ENCODE measurements around the gene TUBA4A. TPM values are rescaled to one million over a fixed set of nuclear protein-coding genes. Genes with fewer than 3 reads are reported as not detected.

TUBA4A gene
- total RNA-seq, 2 donors from 2014 or later: 17.8 to 20.2 TPM

- Histone ChIP-seq H3K4me3 (peak overlapping the region; percentile 28 to 35), H3K27ac (peak overlapping the region; percentile 95 to 99 (median 96)), H3K27me3 (no peaks in the 10 kb centered on the region), H3K9me3 (no peaks in the 10 kb centered on the region), H3K36me3 (replicated peaks in 1 of 2; ENCODE audit: insufficient read depth in 1 of 2, low read depth in 2 of 2) (peaks cover 0 to 21% of the 10 kb centered on the region in 2 donors), H3K4me1 (peaks cover 36% of the 10 kb centered on the region)
- ATAC-seq (no peak), DNase-seq (peak in 1 of 4 donors; percentile 13)
- intact Hi-C loops (cut with DNase I): no loop called here
- TF ChIP-seq CTCF (IDR thresholded peaks at IDR 0.05) (peak in 2 of 7 experiments; percentile 14 to 32), POLR2A (IDR thresholded peaks at IDR 0.05) (no peak)
- WGBS, 2 donors: 40 to 44% methylated on average over 12 of the region's 12 CpGs
These were observed 26.3 kb upstream of the TUBA4A start for GRCh38 chr2:219279916-219280516.

- ATAC-seq (peak; percentile 95), DNase-seq (peak; percentile 99)
- Histone ChIP-seq H3K4me3 (peak within 1 kb of the TSS; percentile 28 to 35), H3K9me3 (no peaks in the 10 kb centered on the region), H3K4me1 (peaks cover 37% of the 10 kb centered on the region), H3K27me3 (no peaks in the 10 kb centered on the region), H3K27ac (peak within 1 kb of the TSS; percentile 95 to 99 (median 96)), H3K36me3 (replicated peaks in 1 of 2; ENCODE audit: insufficient read depth in 1 of 2, low read depth in 2 of 2) (peaks cover 0 to 16% of the 10 kb centered on the region in 2 donors)
- WGBS, 2 donors: 0% methylated on average over 8 to 52 of the region's 65 CpGs
- intact Hi-C loops (cut with DNase I): no loop called here
- TF ChIP-seq POLR2A (IDR thresholded peaks at IDR 0.05): peak; percentile 89 to 96 (median 93)
- TF ChIP-seq CTCF (IDR thresholded peaks at IDR 0.05): peak in 1 of 7 experiments; percentile 12
These were observed 25.6 kb upstream of the TUBA4A start, which contains the start of gene DNAJB2 for GRCh38 chr2:219279151-219279915. Gene DNAJB2, plus strand, starts transcription at chr2:219279366. Its CDS starts 468 bp downstream, at chr2:219279834.

GRCh38 chr2:219278655-219279150 lies 25.0 kb upstream of the TUBA4A start:
- Histone ChIP-seq H3K4me3 (no peak overlapping the region), H3K36me3 (replicated peaks in 1 of 2; ENCODE audit: insufficient read depth in 1 of 2, low read depth in 2 of 2) (peaks cover 0 to 10% of the 10 kb centered on the region in 2 donors), H3K9me3 (no peaks in the 10 kb centered on the region), H3K4me1 (peaks cover 42% of the 10 kb centered on the region), H3K27me3 (no peaks in the 10 kb centered on the region), H3K27ac (peak overlapping the region; percentile 95 to 99 (median 96))
- intact Hi-C loops (cut with DNase I): no loop called here
- TF ChIP-seq CTCF (IDR thresholded peaks at IDR 0.05) (peak in 1 of 7 experiments; percentile 3), POLR2A (IDR thresholded peaks at IDR 0.05) (no peak)
- ATAC-seq (peak; percentile 45), DNase-seq (no peak)
- WGBS, 2 donors: 2 to 7% methylated on average over 9 of the region's 9 CpGs

GRCh38 chr2:219277703-219278654 lies 24.3 kb upstream of the TUBA4A start:
- Histone ChIP-seq H3K4me3 (no peak overlapping the region), H3K4me1 (peaks cover 42% of the 10 kb centered on the region), H3K9me3 (no peaks in the 10 kb centered on the region), H3K27ac (peak overlapping the region; percentile 95 to 99 (median 96)), H3K27me3 (no peaks in the 10 kb centered on the region), H3K36me3 (replicated peaks in 1 of 2; ENCODE audit: insufficient read depth in 1 of 2, low read depth in 2 of 2) (peaks cover 0 to 10% of the 10 kb centered on the region in 2 donors)
- peak; percentile 49 for ATAC-seq
- peak; percentile 80 to 85 (median 82) for DNase-seq
- WGBS, 2 donors: 22 to 27% methylated on average over 20 to 25 of the region's 25 CpGs
- intact Hi-C loops (cut with DNase I): no loop called here
- TF ChIP-seq CTCF (IDR thresholded peaks at IDR 0.05) (peak; percentile 89 to 98 (median 97)), POLR2A (IDR thresholded peaks at IDR 0.05) (no peak)
